Tibial nerve (tissue), 4 donors: ENCODE measurements around the gene AVPR1B. TPM values are rescaled to one million over a fixed set of nuclear protein-coding genes. Genes with fewer than 3 reads are reported as not detected.

Experiments used
- DNase-seq, 2 donors: peaks; one replicate each; pipeline ENCODE4 v3.0.0-alpha.2; 2019; ENCODE audit warnings: low spot score in 2 of 2
- H3K27ac ChIP-seq, 4 donors: fragments of 200-600 bp; sonication (generic) in 3 of 4; one replicate each; pipeline ENCODE4 v1.5.1; 2017 to 2019; ENCODE audit warnings: mild to moderate bottlenecking in 1 of 4
- H3K27me3 ChIP-seq, 2 donors: fragments of 200-600 bp; sonication (generic) in 1 of 2; one replicate each; pipeline versions ENCODE4 v1.5.1 to v1.6.0; 2017 to 2019
- H3K36me3 ChIP-seq, 3 donors: fragments of 200-600 bp; sonication (generic); one replicate each; pipeline ENCODE4 v1.5.1; 2018 to 2019
- H3K4me1 ChIP-seq, 4 donors: fragments of 200-600 bp; sonication (generic) in 3 of 4; one replicate each; pipeline ENCODE4 v1.5.1; 2017 to 2019
- H3K4me3 ChIP-seq, 4 donors: fragments of 200-600 bp; sonication (generic) in 3 of 4; one replicate each; pipeline ENCODE4 v1.5.1; 2017 to 2019; ENCODE audit warnings: mild to moderate bottlenecking in 1 of 4, moderate library complexity in 1 of 4
- H3K9me3 ChIP-seq, 4 donors: fragments of 200-600 bp; sonication (generic) in 3 of 4; one replicate each; pipeline ENCODE4 v1.5.1; 2017 to 2019
- EP300 ChIP-seq, 2 donors: sonication (generic); formaldehyde crosslinking; IDR thresholded peaks; one replicate each; pipeline ENCODE4 v1.6.1; 2017; ENCODE audit warnings: antibody characterized with exemption in 2 of 2, mild to moderate bottlenecking in 1 of 2
- POLR2A ChIP-seq, 2 donors: fragments of 450-650 bp; IDR thresholded peaks; one replicate each; pipeline ENCODE4 v1.6.1; 2017; ENCODE audit warnings: antibody characterized with exemption in 2 of 2, mild to moderate bottlenecking in 2 of 2, moderate library complexity in 2 of 2
- WGBS, 2 donors: methylation state at CpG; one replicate each; pipeline ENCODE4 v1.1.5; 2018; 5-methylcytosine and 5-hydroxymethylcytosine counted together
- total RNA-seq, 4 donors: library from RNA; depleted of rRNA; stranded (reverse); fragments of >200 nt; gene quantifications; one replicate each; pipeline ENCODE4 v1.1.0, GENCODE V29; 2016
- TF ChIP-seq, protein P1 (sequence below), 5 experiments: fragments of 200-600 bp in 3 of 5; fragments of 450-650 bp in 2 of 5; sonication (generic) in 3 of 5; IDR thresholded peaks; one replicate each; pipeline ENCODE4 v1.5.1; 2016 to 2019; ENCODE audit warnings: antibody characterized with exemption in 5 of 5, mild to moderate bottlenecking in 3 of 5, moderate library complexity in 2 of 5

AVPR1B gene
- total RNA-seq, 4 donors from 2014 or later: not detected

DNA sequence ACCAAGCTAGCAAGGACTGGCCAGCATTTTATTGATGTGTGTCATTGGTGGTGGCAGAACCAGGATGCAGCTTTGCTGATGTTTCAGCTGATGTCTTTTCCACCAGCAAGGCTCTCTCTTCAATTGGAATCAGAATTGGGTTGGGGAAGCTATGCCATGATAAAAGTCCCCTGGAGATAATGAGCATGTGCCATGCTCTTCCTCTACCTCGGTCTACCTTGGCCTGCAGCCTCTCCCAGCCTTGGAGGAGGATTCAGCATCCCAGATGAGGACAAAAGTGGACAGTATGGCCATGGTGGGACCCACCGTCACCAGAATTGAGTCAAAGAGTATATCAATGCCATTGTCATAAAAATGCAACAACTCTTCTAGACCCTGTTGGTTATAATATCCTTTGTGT lies 8.6 kb downstream of the AVPR1B start:
- no peak for DNase-seq
- Histone ChIP-seq H3K4me1 (no peaks in the 10 kb centered on the region), H3K9me3 (no peaks in the 10 kb centered on the region), H3K4me3 (no peak overlapping the region), H3K36me3 (no peaks in the 10 kb centered on the region), H3K27me3 (no peaks in the 10 kb centered on the region), H3K27ac (no peak overlapping the region)
- WGBS, 2 donors: 78 to 92% methylated on average over 2 of the region's 2 CpGs
- no peak for TF ChIP-seq POLR2A (IDR thresholded peaks at IDR 0.05)
- no peak for TF ChIP-seq EP300 (IDR thresholded peaks at IDR 0.05)
- TF ChIP-seq, protein P1, sequence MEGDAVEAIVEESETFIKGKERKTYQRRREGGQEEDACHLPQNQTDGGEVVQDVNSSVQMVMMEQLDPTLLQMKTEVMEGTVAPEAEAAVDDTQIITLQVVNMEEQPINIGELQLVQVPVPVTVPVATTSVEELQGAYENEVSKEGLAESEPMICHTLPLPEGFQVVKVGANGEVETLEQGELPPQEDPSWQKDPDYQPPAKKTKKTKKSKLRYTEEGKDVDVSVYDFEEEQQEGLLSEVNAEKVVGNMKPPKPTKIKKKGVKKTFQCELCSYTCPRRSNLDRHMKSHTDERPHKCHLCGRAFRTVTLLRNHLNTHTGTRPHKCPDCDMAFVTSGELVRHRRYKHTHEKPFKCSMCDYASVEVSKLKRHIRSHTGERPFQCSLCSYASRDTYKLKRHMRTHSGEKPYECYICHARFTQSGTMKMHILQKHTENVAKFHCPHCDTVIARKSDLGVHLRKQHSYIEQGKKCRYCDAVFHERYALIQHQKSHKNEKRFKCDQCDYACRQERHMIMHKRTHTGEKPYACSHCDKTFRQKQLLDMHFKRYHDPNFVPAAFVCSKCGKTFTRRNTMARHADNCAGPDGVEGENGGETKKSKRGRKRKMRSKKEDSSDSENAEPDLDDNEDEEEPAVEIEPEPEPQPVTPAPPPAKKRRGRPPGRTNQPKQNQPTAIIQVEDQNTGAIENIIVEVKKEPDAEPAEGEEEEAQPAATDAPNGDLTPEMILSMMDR (IDR thresholded peaks at IDR 0.05): no peak

DNA sequence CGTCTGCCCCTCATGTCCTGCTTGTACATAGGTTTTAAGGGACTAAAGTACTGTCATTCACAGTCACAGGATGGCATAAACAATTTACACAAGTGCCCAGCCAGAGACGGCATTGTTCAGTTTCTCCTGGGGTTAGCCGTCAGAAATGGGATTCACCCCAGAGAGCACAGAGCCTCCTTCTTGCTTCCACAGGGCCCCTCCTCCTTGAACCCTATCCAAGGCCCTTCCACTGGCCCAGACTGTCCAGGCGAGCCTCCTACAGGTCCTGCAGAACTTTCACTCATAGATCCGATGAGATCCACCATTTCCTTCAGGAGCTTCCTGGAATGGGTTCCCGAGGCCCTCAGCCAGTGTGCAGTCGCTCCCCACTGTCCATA lies 10.0 kb downstream of the AVPR1B start:
- TF ChIP-seq, protein P1 (IDR thresholded peaks at IDR 0.05): no peak
- TF ChIP-seq POLR2A (IDR thresholded peaks at IDR 0.05) (no peak), EP300 (IDR thresholded peaks at IDR 0.05) (no peak)
- Histone ChIP-seq H3K4me1 (no peaks in the 10 kb centered on the region), H3K27me3 (no peaks in the 10 kb centered on the region), H3K9me3 (no peaks in the 10 kb centered on the region), H3K36me3 (no peaks in the 10 kb centered on the region), H3K27ac (no peak overlapping the region), H3K4me3 (no peak overlapping the region)
- WGBS, 2 donors: 56 to 70% methylated on average over 7 of the region's 7 CpGs
- DNase-seq: no peak

- Histone ChIP-seq H3K4me1 (no peaks in the 10 kb centered on the region), H3K9me3 (no peaks in the 10 kb centered on the region), H3K4me3 (no peak overlapping the region), H3K27me3 (no peaks in the 10 kb centered on the region), H3K36me3 (no peaks in the 10 kb centered on the region), H3K27ac (no peak overlapping the region)
- TF ChIP-seq, protein P1 (IDR thresholded peaks at IDR 0.05): peak; percentile 75 to 89 (median 83)
- no peak for TF ChIP-seq POLR2A (IDR thresholded peaks at IDR 0.05)
- TF ChIP-seq EP300 (IDR thresholded peaks at IDR 0.05): no peak
- peak; percentile 66 to 83 for DNase-seq
- 41% methylated on average over 8 of the region's 8 CpGs for WGBS, 2 donors
Measured at GRCh38 chr1:206106328-206107167, 10.6 kb downstream of the AVPR1B start.

- H3K36me3 ChIP-seq: no peaks in the 10 kb centered on the region
- no peak for DNase-seq
- TF ChIP-seq POLR2A (IDR thresholded peaks at IDR 0.05) (no peak), EP300 (IDR thresholded peaks at IDR 0.05) (no peak)
- TF ChIP-seq, protein P1 (IDR thresholded peaks at IDR 0.05): no peak
- H3K4me1 ChIP-seq: no peaks in the 10 kb centered on the region
- H3K9me3 ChIP-seq: no peaks in the 10 kb centered on the region
- 68 to 75% methylated on average over 4 of the region's 4 CpGs for WGBS, 2 donors
- no peak overlapping the region for H3K4me3 ChIP-seq
- no peaks in the 10 kb centered on the region for H3K27me3 ChIP-seq
- no peak overlapping the region for H3K27ac ChIP-seq
Measured at GRCh38 chr1:206105464-206105995, 11.7 kb downstream of the AVPR1B start.

DNA sequence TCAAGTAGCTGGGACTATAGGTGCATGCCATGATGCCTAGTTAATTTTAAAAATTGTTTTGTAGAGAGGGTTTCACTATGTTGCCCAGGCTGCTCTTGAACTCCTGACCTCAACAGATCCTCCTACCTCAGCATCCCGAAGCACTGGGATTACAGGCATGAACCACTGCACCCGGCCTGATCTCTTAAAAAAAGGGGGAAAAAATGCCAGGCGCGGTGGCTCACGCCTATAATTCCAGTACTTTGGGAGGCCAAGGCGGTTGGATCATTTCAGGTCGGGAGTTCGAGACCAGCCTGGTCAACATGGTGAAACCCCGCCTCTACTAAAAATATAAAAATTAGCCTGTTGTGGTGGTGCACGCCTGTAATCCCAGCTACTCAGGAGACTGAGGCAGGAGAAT lies 13.2 kb downstream of the AVPR1B start:
- 90 to 95% methylated on average over 10 of the region's 10 CpGs for WGBS, 2 donors
- Histone ChIP-seq H3K27ac (no peak overlapping the region), H3K36me3 (no peaks in the 10 kb centered on the region), H3K4me3 (no peak overlapping the region), H3K4me1 (no peaks in the 10 kb centered on the region), H3K27me3 (no peaks in the 10 kb centered on the region), H3K9me3 (no peaks in the 10 kb centered on the region)
- TF ChIP-seq POLR2A (IDR thresholded peaks at IDR 0.05) (no peak), EP300 (IDR thresholded peaks at IDR 0.05) (no peak)
- TF ChIP-seq, protein P1 (IDR thresholded peaks at IDR 0.05): no peak
- DNase-seq: no peak
